Measurements from ENCODE around the gene POC1B. TPM values are rescaled to one million over a fixed set of nuclear protein-coding genes. Genes with fewer than 3 reads are reported as not detected.

POC1B gene
- total RNA-seq, 4 donors from 2014 or later = 17.9 to 34.8 (median 23.6) TPM

- no peak for ATAC-seq (ENCODE audit: low FRiP score)
Observed at GRCh38 chr12:89490922-89491321, 34.9 kb downstream of the POC1B start.

GRCh38 chr12:89486264-89486663 is 39.6 kb downstream of the POC1B start:
- TF ChIP-seq CTCF (IDR thresholded peaks at IDR 0.05) = no peak
- ATAC-seq (ENCODE audit: low FRiP score) = no peak
- DNase-seq (ENCODE audit: low spot score) = no peak

More at GRCh38 chr12:89490922-89491321, 34.9 kb downstream of the POC1B start:
- no peak for TF ChIP-seq CTCF (IDR thresholded peaks at IDR 0.05)
- no peak for DNase-seq (ENCODE audit: low spot score)

GRCh38 chr12:89484470-89484869 is 41.4 kb downstream of the POC1B start:
- DNase-seq (ENCODE audit: low spot score) (no peak), ATAC-seq (ENCODE audit: low FRiP score) (no peak)
- no peak for TF ChIP-seq CTCF (IDR thresholded peaks at IDR 0.05)

GRCh38 chr12:89481213-89481914 is 44.5 kb downstream of the POC1B start:
- no peak for ATAC-seq (ENCODE audit: low FRiP score)
- no peak for TF ChIP-seq CTCF (IDR thresholded peaks at IDR 0.05)

GRCh38 chr12:89479982-89480381 is 45.9 kb downstream of the POC1B start:
- ATAC-seq (ENCODE audit: low FRiP score) = no peak
- no peak for TF ChIP-seq CTCF (IDR thresholded peaks at IDR 0.05)
- no peak for DNase-seq (ENCODE audit: low spot score)

More at GRCh38 chr12:89481213-89481914, 44.5 kb downstream of the POC1B start:
- no peak for DNase-seq (ENCODE audit: low spot score)

- DNase-seq (ENCODE audit: low spot score) = no peak
- no peak for TF ChIP-seq CTCF (IDR thresholded peaks at IDR 0.05)
Observed at GRCh38 chr12:89477633-89478279, 48.1 kb downstream of the POC1B start.

More at GRCh38 chr12:89477633-89478279, 48.1 kb downstream of the POC1B start:
- no peak for ATAC-seq (ENCODE audit: low FRiP score)
